WTC11 (cell line): ENCODE results near the gene TRAFD1. TPM values are rescaled to one million over a fixed set of nuclear protein-coding genes. Genes with fewer than 3 reads are reported as not detected.

Experiments used
- ATAC-seq: fragments of 200-7000 bp; cut with Tn5 transposase; 2 replicates; pipeline ENCODE4 v1.10.0; 2021; ENCODE audit warnings: mild to moderate bottlenecking, moderate library complexity
- CTCF ChIA-PET: fragments of 300-600 bp; sonication (Branson Sonifier 250); formaldehyde crosslinking; loops from one replicate; lab custom pipeline; 2021; ENCODE audit warnings: antibody characterized with exemption; lab: Charles Lee
- POLR2A ChIA-PET: fragments of 350-600 bp; sonication (Branson Sonifier 250); formaldehyde crosslinking; loops from one replicate; lab custom pipeline; 2021; ENCODE audit warnings: antibody characterized with exemption; lab: Charles Lee
- DNase-seq: peaks from one replicate; pipeline ENCODE4 v3.0.0; 2021; ENCODE audit warnings: low spot score
- H3K27ac Mint-ChIP-seq: 2 replicates; pipeline ENCODE4 v1.8.0; 2021; ENCODE audit warnings: mixed read lengths
- H3K27me3 Mint-ChIP-seq: 2 replicates; pipeline ENCODE4 v1.8.0; 2021; ENCODE audit warnings: low read depth, mild to moderate bottlenecking, moderate library complexity, mixed read lengths
- H3K36me3 Mint-ChIP-seq: 2 replicates; pipeline ENCODE4 v1.8.0; 2021; ENCODE audit warnings: mixed read lengths
- H3K4me1 Mint-ChIP-seq: 2 replicates; pipeline ENCODE4 v1.8.0; 2022; ENCODE audit warnings: mixed read lengths
- H3K4me3 Mint-ChIP-seq: 2 replicates; pipeline ENCODE4 v1.8.0; 2021; ENCODE audit warnings: mild to moderate bottlenecking, moderate library complexity, mixed read lengths
- H3K9me3 Mint-ChIP-seq: 2 replicates; pipeline ENCODE4 v1.8.0; 2021; ENCODE audit warnings: mixed read lengths
- ATF1 ChIP-seq: sonication (generic); formaldehyde crosslinking; IDR thresholded peaks from 2 replicates; pipeline ENCODE4 v1.8.1; 2023; ENCODE audit warnings: mild to moderate bottlenecking, moderate library complexity, missing genetic modification reagents
- ATF3 ChIP-seq: sonication (generic); formaldehyde crosslinking; conservative IDR thresholded peaks from 2 replicates; pipeline ENCODE4 v1.8.1; 2022; ENCODE audit warnings: mild to moderate bottlenecking, missing genetic modification reagents
- E2F5 ChIP-seq: sonication (generic); formaldehyde crosslinking; IDR thresholded peaks from 2 replicates; pipeline ENCODE4 v1.8.1; 2022; ENCODE audit warnings: mild to moderate bottlenecking, moderate library complexity, missing genetic modification reagents
- ELF4 ChIP-seq: sonication (generic); formaldehyde crosslinking; IDR thresholded peaks from 2 replicates; pipeline ENCODE4 v1.8.1; 2022; ENCODE audit warnings: low read depth, mild to moderate bottlenecking, moderate library complexity, missing genetic modification reagents
- EMX1 ChIP-seq: fragments of 250-450 bp; sonication (Bioruptor Pico); IDR thresholded peaks from 2 replicates; pipeline ENCODE4 v1.8.0; 2021; ENCODE audit warnings: mild to moderate bottlenecking
- FOXP4 ChIP-seq: sonication (generic); formaldehyde crosslinking; IDR thresholded peaks from 2 replicates; pipeline ENCODE4 v1.8.0; 2022; ENCODE audit warnings: mild to moderate bottlenecking, missing genetic modification reagents
- GABPB1 ChIP-seq: sonication (generic); formaldehyde crosslinking; IDR thresholded peaks from 2 replicates; pipeline ENCODE4 v1.8.1; 2023; ENCODE audit warnings: mild to moderate bottlenecking, missing genetic modification reagents
- KAT7 ChIP-seq: sonication (generic); formaldehyde crosslinking; IDR thresholded peaks from 2 replicates; pipeline ENCODE4 v1.8.1; 2023; ENCODE audit warnings: missing genetic modification reagents, mild to moderate bottlenecking, borderline replicate concordance
- MLX ChIP-seq: sonication (generic); formaldehyde crosslinking; IDR thresholded peaks from 2 replicates; pipeline ENCODE4 v1.8.1; 2023; ENCODE audit warnings: mild to moderate bottlenecking, missing genetic modification reagents, moderate library complexity
- NFE2L1 ChIP-seq: sonication (generic); formaldehyde crosslinking; IDR thresholded peaks from 2 replicates; pipeline ENCODE4 v1.8.1; 2023; ENCODE audit warnings: missing genetic modification reagents
- NR2C2 ChIP-seq: sonication (generic); formaldehyde crosslinking; IDR thresholded peaks from 2 replicates; pipeline ENCODE4 v1.8.0; 2022; ENCODE audit warnings: mild to moderate bottlenecking, missing genetic modification reagents
- SOX15 ChIP-seq: fragments of 250-450 bp; sonication (Bioruptor Pico); IDR thresholded peaks from 2 replicates; pipeline ENCODE4 v1.9.0; 2021; ENCODE audit warnings: mild to moderate bottlenecking
- SP1 ChIP-seq: sonication (generic); formaldehyde crosslinking; conservative IDR thresholded peaks from 2 replicates; pipeline ENCODE4 v1.8.1; 2022; ENCODE audit warnings: missing genetic modification reagents
- TEAD1 ChIP-seq: sonication (generic); formaldehyde crosslinking; IDR thresholded peaks from 2 replicates; pipeline ENCODE4 v1.8.0; 2022; ENCODE audit warnings: mild to moderate bottlenecking, missing genetic modification reagents
- ZNF263 ChIP-seq: sonication (generic); formaldehyde crosslinking; IDR thresholded peaks from 2 replicates; pipeline ENCODE4 v1.8.1; 2022; ENCODE audit warnings: low read depth, mild to moderate bottlenecking, moderate library complexity, missing genetic modification reagents
- ZNF281 ChIP-seq: sonication (generic); formaldehyde crosslinking; IDR thresholded peaks from 2 replicates; pipeline ENCODE4 v1.8.0; 2023; ENCODE audit warnings: mild to moderate bottlenecking, missing genetic modification reagents
- ZNF317 ChIP-seq: sonication (generic); formaldehyde crosslinking; IDR thresholded peaks from 2 replicates; pipeline ENCODE4 v1.8.1; 2023; ENCODE audit warnings: low read depth, mild to moderate bottlenecking, moderate library complexity, missing genetic modification reagents, borderline replicate concordance
- ZNF423 ChIP-seq: fragments of 250-450 bp; sonication (Bioruptor Pico); IDR thresholded peaks from 2 replicates; pipeline ENCODE4 v2.1.2; 2022; ENCODE audit warnings: mild to moderate bottlenecking, moderate library complexity
- ZNF425 ChIP-seq: fragments of 250-450 bp; sonication (Bioruptor Pico); conservative IDR thresholded peaks from 2 replicates; pipeline ENCODE4 v1.9.0; 2021; ENCODE audit warnings: mild to moderate bottlenecking
- ZNF532 ChIP-seq: fragments of 250-450 bp; sonication (Bioruptor Pico); IDR thresholded peaks from 2 replicates; pipeline ENCODE4 v1.9.0; 2021; ENCODE audit warnings: mild to moderate bottlenecking, borderline replicate concordance
- ZNF671 ChIP-seq: fragments of 250-450 bp; sonication (Bioruptor Pico); IDR thresholded peaks from 2 replicates; pipeline ENCODE4 v1.8.0; 2021; ENCODE audit warnings: mild to moderate bottlenecking
- total RNA-seq: library from RNA; stranded (reverse); gene quantifications from 3 replicates; pipeline ENCODE4 v1.2.3, GENCODE V29; 2021

The TRAFD1 gene
- total RNA-seq, 1 experiment from 2014 or later: 25.1 TPM

GRCh38 chr12:112162241-112162790 lies 37.0 kb downstream of the TRAFD1 start (continued):
- TF ChIP-seq ZNF425 (CRISPR knock-in tag) (no peak), NR2C2 (CRISPR knock-in tag) (no peak), EMX1 (no peak), SOX15 (CRISPR knock-in tag) (no peak), ZNF281 (no peak)
- TF ChIP-seq, all 79 proteins: peak for 0

GRCh38 chr12:112163056-112163455 lies 37.7 kb downstream of the TRAFD1 start:
- no peak for TF ChIP-seq GABPB1 (CRISPR knock-in tag)
- no peak for TF ChIP-seq ATF3 (CRISPR knock-in tag)
- TF ChIP-seq ATF1 (CRISPR knock-in tag): no peak
- TF ChIP-seq ZNF532 (CRISPR knock-in tag): no peak
- TF ChIP-seq NFE2L1 (CRISPR knock-in tag): no peak
- no peak for TF ChIP-seq SP1 (CRISPR knock-in tag)
- no peak for TF ChIP-seq ZNF671 (CRISPR knock-in tag)
- no peak for TF ChIP-seq TEAD1
- TF ChIP-seq ZNF317 (CRISPR knock-in tag): no peak
- TF ChIP-seq KAT7 (CRISPR knock-in tag): no peak
- no peak for TF ChIP-seq EMX1
- no peak for TF ChIP-seq ELF4 (CRISPR knock-in tag)
- no peak for TF ChIP-seq ZNF423
- no peak for TF ChIP-seq MLX (CRISPR knock-in tag)
- TF ChIP-seq E2F5: no peak
- TF ChIP-seq ZNF263: no peak
- TF ChIP-seq FOXP4: no peak
- Mint-ChIP-seq H3K27me3 (no peaks in the 10 kb centered on the region), H3K9me3 (peaks cover 5% of the 10 kb centered on the region), H3K4me3 (no peak overlapping the region), H3K4me1 (no peaks in the 10 kb centered on the region), H3K36me3 (peaks cover 33% of the 10 kb centered on the region), H3K27ac (no peak overlapping the region)
- POLR2A ChIA-PET: no interaction called here
- ATAC-seq (no peak), DNase-seq (no peak)
- CTCF ChIA-PET: no interaction called here
